GM18867 (cell line): ENCODE measurements around the gene DMAC2.
"Not testable (repeated sequence)": the region's sequence is repeated elsewhere in the genome, so short reads cannot be mapped to it uniquely, and the experiment has no call there.

Experiments used
- ATAC-seq: cut with Tn5 transposase; IDR thresholded peaks from one replicate; pipeline ENCODE4 v1.9.1; 2021; ENCODE audit warnings: mild to moderate bottlenecking, moderate library complexity; ENCODE audit not compliant: unreplicated experiment

Gene DMAC2

DNA sequence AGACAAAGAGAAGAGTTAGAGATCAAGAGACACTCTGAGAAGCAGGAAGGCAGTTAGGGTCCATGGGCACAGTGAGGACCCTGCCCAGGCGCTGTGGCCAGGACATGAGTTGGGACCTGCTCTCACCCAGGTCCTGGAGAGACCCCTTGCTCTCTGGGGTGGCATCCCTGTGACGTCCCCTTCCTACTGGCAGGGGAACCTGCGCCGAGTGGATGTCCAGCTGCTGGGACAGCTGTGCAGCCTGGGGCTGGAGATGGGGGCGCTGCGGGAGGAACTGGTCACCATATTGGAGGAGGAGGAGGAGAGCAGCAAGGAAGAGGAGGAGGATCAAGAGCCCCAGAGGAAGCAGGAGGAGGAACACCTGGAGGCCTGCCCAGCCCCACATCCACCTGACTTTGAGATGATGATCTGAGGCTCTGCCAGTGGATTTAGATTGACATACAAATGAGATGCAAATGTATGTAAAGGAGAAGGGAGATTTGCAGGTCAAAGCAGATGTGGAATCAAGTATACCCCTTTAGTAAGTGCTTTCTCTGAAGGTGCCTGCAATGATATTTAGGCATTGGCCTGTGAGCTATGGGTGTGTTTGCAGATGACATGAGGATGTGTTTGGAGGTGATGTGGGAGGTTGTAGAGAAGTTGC lies 4.2 kb upstream of the DMAC2 start:
- ATAC-seq = no peak

DNA sequence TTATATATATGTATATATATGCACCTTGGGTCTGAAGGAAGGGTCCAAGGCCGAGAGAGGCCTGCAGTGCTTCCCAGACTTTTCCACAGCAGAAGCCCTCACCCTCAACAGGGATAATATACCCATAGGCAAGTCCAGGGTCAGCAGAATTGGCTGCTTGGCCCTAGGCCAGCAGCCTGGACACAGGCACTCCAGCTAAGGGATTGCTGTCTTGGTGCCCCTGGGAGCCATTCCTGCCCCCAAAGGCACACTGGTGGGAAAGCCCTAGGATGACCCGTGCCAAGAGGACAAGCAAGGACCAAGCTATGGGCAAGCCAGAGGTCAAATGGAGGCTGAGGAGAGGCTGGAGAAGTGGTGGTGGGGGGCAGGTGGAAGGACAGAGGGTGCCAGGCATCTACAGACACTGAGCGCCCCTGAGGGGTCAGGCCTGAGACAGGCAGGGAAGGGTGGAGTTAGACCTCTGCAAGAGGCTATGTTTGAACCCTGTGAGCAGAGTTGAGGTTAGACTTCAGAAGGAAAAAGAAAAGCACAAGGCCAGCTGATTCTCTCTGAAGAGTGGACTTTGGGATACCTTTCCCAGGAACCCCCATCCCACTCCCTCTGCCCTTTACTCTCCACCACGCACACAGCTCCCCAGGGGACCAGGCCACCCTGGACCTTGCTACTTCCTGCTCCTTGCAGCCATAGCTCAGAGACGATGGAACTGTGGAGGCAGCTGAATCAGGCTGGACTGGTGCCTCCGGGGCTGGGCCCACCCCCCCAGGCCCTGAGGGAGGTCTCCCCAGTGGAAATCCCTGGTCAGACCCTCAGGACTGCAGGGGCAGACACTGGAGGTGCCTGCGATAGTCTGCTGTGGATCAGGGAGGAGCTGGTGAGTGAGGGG lies 3.0 kb upstream of the DMAC2 start, which contains the start of gene ERICH4:
TSS of gene ERICH4 (plus strand) at position 684 of the 883 bp plus-strand sequence. CDS start at position 698, 14 bp downstream.
- no peak for ATAC-seq

DNA sequence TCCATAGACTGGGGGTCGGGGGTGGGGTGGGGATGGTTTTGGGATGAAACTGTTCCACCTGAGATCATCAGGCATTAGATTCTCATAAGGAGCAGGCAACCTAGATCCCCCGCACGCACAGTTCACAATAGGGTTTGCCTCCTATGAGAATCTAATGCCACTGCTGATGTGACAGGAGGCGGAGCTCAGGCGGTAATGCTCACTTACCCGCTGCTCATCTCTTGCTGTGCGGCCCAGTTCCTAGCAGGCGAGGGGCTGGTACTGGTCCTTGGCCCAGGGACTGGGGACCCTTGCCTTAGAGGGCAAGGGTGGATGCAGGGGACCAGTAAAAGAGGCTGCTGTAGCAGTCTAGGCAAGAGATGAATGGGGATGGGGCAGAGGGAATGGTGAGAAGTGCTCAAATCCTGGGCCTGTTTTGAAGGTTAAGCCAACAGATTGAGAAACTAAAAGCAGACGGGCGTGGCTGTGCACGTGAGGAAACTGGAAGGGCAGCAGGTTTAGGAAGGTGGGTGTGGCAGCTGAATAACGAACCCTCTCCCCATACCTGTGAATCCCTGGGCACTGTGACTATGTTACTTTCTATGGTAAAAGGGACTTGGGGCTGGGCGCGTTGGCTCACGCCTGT lies 1.7 kb upstream of the DMAC2 start:
- ATAC-seq = no peak

DNA sequence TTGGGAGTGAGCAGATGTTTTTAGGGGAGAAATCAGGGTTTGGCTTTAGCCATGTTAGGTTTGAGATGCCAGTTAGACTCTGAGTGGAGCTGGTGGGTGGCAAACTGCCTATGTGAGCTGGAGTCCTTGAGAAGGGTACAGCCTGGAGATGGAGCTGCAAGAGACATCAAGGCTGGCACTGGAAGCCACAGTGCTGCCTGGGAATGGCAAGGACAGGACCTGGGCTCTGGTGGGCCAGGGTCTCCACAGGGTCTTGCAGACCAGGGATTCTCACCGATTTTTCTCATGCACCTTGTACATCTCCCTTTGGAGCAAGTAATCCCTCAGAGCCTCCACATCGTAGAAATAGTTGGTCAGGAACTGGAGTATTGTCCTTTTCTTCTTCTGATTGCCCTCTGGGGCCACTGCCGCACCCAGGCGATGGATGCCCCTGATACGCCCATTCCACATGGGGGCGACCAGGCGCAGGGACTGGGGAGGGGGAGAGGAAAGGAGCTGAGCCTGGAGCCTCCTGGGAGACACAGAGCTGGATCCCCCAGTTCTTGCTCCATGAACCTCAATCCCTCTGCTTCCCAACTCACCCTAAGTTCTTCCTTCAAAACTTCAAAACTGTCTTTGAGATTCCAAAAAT lies 1.7 kb downstream of the DMAC2 start:
- no peak for ATAC-seq

DNA sequence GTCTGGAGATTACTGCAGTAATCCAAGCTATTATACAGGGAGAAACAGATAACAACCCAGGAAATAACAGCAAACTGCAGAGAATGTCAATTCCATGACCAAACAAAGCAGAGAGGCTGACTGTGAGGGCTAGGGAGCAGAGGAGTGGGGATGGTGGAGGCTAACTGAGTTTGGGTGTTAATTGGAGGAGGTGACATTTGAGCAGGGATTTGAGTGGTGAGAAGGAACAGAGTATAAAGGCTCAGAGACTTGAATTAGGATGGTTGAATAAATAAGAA lies 3.1 kb downstream of the DMAC2 start:
- ATAC-seq = no peak

DNA sequence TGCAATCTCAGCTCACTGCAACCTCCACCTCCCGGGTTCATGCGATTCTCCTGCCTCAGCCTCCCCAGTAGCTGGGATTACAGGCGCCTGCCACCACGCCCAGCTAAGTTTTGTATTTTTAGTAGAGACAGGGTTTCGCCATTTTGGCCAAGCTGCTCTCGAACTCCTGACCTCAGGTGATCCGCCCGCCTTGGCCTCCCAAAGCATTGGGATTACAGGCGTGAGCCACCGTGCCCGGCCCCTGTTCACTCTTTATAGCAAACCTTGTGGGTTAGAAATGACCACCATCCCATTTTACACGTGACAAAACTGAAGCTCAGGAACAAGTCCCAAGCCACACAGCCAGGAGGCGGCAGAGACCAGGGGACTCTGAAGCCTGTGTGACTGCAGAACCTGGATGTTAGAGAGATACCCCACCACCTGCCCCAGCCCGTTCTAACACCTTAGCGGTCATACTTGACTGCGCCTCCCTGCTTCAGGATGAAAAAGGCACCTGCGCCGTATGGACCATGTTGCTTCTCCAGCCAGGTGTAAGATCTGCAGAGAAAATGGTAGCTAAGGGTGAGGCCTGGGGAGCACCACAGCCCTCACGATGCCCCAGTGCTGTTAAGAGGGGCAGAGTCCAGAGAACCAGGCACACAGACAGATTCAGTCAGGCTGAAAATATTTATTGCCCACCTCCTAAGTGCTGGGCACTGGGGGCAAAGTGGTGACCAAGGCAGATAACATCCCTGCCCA lies 3.6 kb downstream of the DMAC2 start:
- ATAC-seq = no peak

DNA sequence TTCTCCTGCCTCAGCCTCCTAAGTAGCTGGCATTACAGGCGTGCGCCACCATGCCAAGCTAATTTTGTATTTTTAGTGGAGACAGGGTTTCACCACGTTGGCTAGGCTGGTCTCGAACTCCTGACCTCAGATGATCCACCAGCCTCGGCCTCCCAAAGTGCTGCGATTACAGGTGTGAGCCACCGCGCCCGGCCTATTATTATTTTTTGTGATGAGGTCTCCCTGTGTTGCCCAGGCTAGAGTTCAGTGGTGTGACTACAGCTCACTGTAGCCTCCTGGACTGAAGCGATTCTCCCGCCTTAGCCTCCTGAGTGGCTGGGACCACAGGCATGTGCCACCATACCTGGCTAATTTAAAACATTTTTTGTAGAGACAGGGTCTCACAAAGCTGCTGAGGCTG lies 4.3 kb downstream of the DMAC2 start:
- ATAC-seq = not testable (repeated sequence)

DNA sequence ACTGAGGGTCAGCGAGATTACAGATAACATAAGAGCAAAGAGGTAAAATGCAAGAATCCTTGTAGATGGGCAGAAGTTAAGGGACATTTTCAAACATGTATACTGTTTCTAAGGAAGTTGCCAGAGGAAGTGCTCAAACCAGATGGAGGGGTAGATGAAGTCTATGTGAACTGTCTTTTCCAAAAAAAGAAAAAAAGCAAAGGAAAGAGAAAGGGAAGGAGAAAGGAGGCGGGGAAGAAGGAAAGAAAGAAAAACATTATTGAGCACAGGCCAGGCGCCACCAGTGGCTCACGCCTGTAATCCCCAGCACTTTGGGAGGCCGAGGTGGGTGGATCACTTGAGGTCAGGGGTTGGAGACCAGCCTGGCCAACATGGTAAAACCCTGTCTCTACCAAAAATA lies 5.3 kb downstream of the DMAC2 start:
- no peak for ATAC-seq

DNA sequence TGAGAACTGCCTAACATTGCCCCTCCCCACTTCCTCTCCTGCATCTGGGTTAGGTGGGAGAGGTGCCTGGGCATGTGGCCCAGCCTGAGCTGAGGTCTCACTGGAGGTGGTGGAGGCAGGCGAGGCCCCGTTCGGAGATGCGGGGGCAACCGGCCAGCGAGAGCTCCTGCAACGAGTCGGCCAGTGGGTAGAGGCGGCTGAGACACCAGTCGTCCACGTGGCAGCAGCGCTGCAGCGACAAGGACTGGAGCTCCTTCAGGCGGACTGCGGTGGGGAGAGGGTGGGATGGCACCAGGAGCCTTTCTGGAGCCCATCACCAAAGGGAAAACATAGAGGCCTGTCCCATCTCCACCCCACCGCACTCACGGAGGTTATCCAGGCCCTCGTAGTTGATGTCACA lies 6.5 kb downstream of the DMAC2 start:
- no peak for ATAC-seq

DNA sequence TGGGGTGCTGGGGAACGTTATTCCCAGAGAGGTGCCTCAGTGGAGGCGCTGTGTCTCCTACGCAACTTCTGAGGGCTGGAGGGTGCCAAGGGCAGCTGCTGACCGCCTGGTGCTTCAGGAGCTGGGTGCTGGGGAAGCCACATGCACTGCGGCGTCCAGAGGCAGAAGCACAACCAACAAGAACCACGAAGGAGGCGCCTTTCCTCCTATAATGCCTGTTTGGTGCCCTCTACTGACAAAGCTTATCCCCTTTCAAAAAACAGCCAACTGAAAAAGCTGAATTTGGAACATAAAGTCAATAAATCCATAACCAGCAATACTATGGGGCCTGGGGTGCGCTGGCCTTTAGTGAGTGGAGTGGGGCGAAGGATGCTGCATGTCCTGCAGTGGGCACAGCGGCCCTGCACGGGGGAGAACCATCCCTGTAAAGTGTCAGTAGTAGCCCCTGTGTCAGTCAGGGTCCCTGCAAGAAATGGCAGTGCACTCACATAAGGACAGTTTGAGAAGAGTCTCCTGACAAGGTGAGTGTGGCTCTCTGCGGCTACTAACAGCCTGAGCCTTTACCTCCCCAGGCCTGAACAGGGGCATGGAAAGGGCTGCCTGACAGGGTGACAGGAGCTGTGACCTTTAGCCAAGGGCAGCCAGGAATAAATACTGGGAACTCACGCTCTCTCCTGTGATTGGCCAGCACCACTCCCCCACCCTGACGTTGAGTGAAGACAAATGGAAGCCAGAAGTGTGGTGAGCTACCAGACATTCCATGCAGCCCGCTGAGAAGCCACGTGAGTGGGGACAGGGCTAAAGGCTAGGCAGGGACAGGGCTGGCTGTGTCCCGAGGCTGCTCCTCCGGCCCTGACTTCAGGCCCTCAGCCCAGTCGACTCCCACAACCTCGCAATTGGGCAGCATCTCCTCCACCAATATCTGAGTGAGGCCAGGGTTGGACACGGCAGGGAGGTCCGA lies 8.0 kb downstream of the DMAC2 start:
- no peak for ATAC-seq

DNA sequence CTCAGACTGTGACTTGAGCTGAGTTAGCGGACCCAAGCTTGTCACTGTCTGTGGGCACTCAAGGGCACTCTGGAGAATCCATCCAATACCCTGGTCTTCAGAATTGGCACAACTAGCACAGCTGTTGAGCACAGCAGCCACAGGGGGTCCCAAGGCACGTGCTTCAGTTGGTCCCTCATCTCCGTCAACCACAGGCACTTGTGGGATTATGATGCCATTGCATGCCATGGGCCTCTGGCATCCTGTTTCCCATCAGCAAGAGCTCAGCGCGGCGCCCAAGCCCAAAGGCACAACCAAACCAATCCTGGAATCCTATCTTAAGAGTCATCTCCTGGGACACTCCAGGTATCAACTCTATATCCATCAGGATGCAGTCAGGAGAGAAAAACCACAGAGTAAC lies 8.8 kb downstream of the DMAC2 start:
- no peak for ATAC-seq

DNA sequence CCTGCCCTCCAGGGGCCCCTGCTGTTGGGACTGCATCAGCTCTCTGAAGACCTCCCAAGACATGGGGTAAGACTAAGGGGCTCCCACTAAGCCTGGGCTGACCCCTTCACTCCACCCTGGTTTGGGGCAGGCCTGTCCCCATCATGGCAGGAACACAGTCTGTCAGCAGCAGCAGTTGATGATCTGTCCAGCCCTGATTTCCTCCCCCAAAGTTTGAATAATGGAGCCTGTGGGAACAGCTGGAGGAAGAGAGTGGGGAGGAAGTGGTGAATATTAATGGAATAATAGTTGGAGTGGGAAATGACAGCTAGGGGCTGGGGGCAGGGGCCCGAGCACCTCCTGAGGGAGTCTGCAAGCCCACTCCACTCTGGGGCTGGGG lies 11.2 kb downstream of the DMAC2 start:
- no peak for ATAC-seq

DNA sequence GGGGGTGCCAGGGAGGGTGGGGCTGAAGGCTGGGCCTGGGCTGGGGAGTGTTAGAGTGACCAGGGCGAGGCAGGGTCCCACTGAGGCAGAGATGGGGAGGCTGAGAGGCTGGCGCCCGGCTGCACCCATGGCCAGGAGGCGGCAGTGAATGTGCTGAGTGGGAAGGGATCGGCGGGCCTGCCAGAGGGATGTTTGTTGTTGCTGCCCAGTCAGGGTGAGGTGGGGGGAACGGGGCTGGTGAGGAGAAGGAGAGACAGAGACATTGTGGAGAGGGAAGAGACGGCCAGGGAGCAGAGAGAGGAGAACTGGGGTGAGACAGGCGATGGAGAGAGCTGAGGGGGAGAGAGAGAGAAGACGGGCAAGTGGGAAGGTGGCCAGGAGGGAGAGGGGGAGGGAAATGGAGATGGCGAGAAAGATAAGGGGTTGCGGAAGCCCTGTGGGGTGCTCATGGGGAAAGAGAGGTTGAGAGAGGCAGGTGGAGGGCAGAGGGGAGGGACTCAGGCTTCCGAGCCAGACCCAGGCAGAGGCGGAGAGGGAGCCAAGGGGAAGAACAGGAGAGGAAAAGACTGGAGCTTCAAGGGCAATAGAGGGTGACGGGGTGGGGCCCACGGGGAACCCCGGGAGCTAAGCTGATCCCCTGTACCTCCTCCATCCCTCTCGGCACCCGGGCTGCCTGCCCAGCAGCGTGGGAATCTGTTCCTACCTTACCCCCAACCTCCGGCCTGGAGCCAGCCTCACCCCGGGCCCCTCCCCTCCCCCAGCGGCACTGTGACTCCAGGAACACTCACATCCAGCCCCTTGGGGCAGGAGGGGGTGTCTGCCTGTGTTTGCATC lies 11.8 kb downstream of the DMAC2 start:
- no peak for ATAC-seq

DNA sequence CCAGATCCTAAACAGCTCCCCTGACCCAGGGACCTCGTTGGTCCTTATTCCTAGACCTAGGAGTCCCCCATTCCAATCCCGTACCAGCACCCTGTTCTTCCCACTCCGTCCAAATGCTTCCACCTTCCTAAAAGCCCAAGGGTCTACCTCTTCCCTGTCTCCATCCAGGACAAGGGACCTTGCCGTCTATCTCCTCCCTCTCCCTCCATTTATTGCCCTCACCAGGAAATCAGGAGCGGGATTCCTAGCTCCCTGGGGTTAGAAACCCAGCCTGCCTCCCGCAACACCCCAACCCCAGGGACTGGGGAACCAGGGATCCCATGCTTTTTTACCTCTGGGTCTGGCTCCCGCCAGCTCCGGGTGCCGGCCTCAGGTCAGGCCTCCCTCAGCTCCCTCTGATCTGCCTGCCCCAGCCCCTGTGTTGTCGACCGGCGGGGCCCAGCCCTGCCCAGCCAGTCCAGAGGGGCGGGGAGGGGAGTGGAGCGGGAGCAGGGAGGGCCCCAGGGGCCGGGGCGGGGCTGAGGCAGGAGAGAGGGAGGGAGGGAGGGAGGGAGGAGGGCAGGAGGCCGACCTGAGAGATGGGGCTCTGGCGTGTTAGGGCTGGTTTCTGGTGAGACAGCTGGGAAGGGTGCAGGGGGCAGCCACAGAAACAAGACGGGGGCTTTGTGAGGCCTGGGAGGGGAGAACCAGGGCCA lies 12.6 kb downstream of the DMAC2 start, which contains the start of gene B3GNT8:
TSS of gene B3GNT8 (minus strand) at position 423 of the 695 bp plus-strand sequence. CDS start 596 bp downstream, outside the sequence.
- no peak for ATAC-seq

DNA sequence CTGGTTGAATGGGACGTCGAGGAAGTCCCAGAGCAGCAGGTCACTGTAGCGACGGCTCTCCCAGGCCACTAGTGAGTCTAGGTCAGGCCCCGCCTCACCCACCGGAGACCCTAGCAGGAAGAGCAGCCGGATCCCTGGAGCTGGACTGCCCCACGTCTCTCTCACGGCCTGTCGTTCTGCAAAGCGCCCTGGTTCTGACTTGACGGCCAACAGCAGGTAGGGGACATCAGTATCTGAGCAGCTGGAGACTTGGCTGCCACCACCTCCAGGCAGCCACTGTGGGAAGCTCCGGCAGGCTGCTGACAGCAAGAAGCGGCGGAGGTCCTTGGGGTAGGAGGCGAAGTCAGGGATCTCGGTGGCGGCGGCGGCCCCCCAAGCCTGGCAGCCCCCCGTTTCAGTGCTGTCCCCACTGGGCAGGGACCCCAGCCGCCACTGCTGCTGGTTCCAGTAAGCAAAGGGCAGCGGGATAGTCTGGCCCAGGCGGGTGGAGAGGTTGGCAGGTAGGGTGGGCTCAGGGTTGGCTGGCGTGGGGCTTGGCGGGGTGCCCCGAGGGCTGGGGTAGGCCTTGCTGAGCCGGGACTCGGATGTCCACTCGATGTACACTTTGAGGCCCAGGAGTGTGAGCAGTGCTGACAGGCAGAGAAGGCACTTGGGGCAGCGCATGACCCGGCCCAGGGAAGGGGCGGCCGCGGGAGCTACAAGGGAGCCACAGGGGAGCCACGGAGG lies 13.4 kb downstream of the DMAC2 start:
- no peak for ATAC-seq

DNA sequence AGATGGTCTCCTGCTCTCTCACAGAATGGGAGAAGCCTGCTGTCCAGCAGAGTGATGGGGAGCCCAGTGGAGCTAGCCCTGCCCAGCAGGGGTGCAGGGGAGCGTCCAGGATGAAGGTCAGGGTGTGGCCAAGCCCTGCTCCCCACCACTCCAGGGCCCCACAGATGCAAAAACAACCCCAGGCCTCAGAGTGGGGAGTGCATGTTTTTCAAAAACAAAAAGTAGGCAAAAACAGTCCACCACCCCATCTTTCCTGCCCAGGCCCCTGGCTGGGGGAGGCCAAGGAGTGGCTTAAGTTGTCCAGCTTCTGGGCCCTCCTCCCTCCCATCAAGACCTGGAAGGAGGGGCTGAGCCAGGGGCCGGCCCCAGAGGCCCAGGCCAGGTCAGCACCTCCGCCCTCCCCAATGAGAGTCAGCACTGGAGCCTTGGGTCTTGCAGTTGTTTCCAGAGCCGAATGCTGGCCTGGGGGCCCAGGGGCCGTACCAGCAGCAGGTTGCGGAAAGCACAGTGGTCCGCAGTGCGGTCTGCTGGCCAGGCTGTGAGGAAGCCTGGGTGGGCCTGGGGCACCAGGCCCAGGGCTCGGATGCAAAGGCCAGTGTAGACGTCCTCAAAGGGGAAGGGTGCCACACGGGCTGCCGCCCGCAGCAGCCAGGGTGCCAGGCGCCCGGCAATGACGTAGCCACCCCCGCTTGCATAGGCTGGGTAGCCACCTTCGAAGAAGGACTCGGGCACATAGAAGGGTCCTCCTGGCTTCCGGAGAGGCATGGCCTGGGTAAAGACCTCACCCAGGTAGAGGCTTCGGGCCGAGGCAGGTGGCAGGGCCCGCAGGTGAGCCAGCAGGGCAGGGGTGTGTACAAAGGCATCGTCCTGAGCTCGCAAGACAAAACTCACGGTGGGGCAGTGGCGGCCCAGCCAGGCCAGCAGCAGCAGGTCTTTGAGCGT lies 14.3 kb downstream of the DMAC2 start:
- no peak for ATAC-seq
